ENCODE data around the gene ABCA6.
"Not testable (repeated sequence)": the region's sequence is repeated elsewhere in the genome, so short reads cannot be mapped to it uniquely, and the experiment has no call there.

The ABCA6 gene

GRCh38 chr17:69176457-69176795 is 34.7 kb upstream of the ABCA6 start:
- TF ChIP-seq CTCF (IDR thresholded peaks at IDR 0.05; ENCODE audit: insufficient read depth, low read depth, low read length, missing control alignments) = no peak
- no peak for DNase-seq (ENCODE audit: low read depth)
- no peak overlapping the region for H3K4me3 ChIP-seq (ENCODE audit: low read depth, low read length)

- H3K4me3 ChIP-seq (ENCODE audit: low read depth, low read length) = no peak overlapping the region
- TF ChIP-seq CTCF (IDR thresholded peaks at IDR 0.05; ENCODE audit: insufficient read depth, low read depth, low read length, missing control alignments) = no peak
- DNase-seq (ENCODE audit: low read depth) = no peak
Measured at GRCh38 chr17:69175625-69176456, 34.1 kb upstream of the ABCA6 start.

- DNase-seq (ENCODE audit: low read depth) = no peak
- H3K4me3 ChIP-seq (ENCODE audit: low read depth, low read length) = no peak overlapping the region
- TF ChIP-seq CTCF (IDR thresholded peaks at IDR 0.05; ENCODE audit: insufficient read depth, low read depth, low read length, missing control alignments) = no peak
Measured at GRCh38 chr17:69175262-69175624, 33.5 kb upstream of the ABCA6 start.

- no peak overlapping the region for H3K4me3 ChIP-seq (ENCODE audit: low read depth, low read length)
- TF ChIP-seq CTCF (IDR thresholded peaks at IDR 0.05; ENCODE audit: insufficient read depth, low read depth, low read length, missing control alignments) = no peak
- DNase-seq (ENCODE audit: low read depth) = no peak
Measured at GRCh38 chr17:69173118-69173517, 31.4 kb upstream of the ABCA6 start.

GRCh38 chr17:69170377-69170776 is 28.7 kb upstream of the ABCA6 start:
- no peak overlapping the region for H3K4me3 ChIP-seq (ENCODE audit: low read depth, low read length)
- no peak for DNase-seq (ENCODE audit: low read depth)
- TF ChIP-seq CTCF (IDR thresholded peaks at IDR 0.05; ENCODE audit: insufficient read depth, low read depth, low read length, missing control alignments) = no peak

- not testable (repeated sequence) for DNase-seq (ENCODE audit: low read depth); H3K4me3 ChIP-seq (ENCODE audit: low read depth, low read length)
Measured at GRCh38 chr17:69168642-69169041, 26.9 kb upstream of the ABCA6 start.

- DNase-seq (ENCODE audit: low read depth) = no peak
- no peak for TF ChIP-seq CTCF (IDR thresholded peaks at IDR 0.05; ENCODE audit: insufficient read depth, low read depth, low read length, missing control alignments)
- H3K4me3 ChIP-seq (ENCODE audit: low read depth, low read length) = no peak overlapping the region
Measured at GRCh38 chr17:69166957-69167356, 25.3 kb upstream of the ABCA6 start.

Measured in GM12865 (cell line).